GM19043 (cell line): ENCODE data around the gene GRIA1.

ENCODE experiments used
- ATAC-seq: cut with Tn5 transposase; IDR thresholded peaks from one replicate; pipeline ENCODE4 v1.9.1; 2021; ENCODE audit warnings: low read depth; ENCODE audit not compliant: unreplicated experiment

GRIA1 gene

GRCh38 chr5:153490118-153491037 lies at the start of gene GRIA1:
TSS of gene GRIA1 (plus strand) at chr5:153490670.
- ATAC-seq: no peak

GRCh38 chr5:153445875-153446579 lies 44.4 kb upstream of the GRIA1 start:
- ATAC-seq: no peak

- ATAC-seq: no peak
These were observed 42.9 kb upstream of the GRIA1 start for GRCh38 chr5:153447534-153447933.

GRCh38 chr5:153456354-153456753 lies 34.1 kb upstream of the GRIA1 start:
- no peak for ATAC-seq

- no peak for ATAC-seq
These were observed 33.5 kb upstream of the GRIA1 start for GRCh38 chr5:153456993-153457392.

GRCh38 chr5:153458268-153458667 lies 32.2 kb upstream of the GRIA1 start:
- no peak for ATAC-seq

- ATAC-seq: no peak
These were observed 31.3 kb upstream of the GRIA1 start for GRCh38 chr5:153459051-153459743.

GRCh38 chr5:153460421-153460820 lies 30.0 kb upstream of the GRIA1 start:
- no peak for ATAC-seq

- ATAC-seq: no peak
These were observed 29.1 kb upstream of the GRIA1 start for GRCh38 chr5:153461341-153461740.

GRCh38 chr5:153463806-153464205 lies 26.7 kb upstream of the GRIA1 start:
- no peak for ATAC-seq

GRCh38 chr5:153467546-153467945 lies 22.9 kb upstream of the GRIA1 start:
- ATAC-seq: no peak

- ATAC-seq: no peak
These were observed 21.0 kb upstream of the GRIA1 start for GRCh38 chr5:153469423-153469822.

- no peak for ATAC-seq
These were observed 19.7 kb upstream of the GRIA1 start for GRCh38 chr5:153470736-153471135.

- ATAC-seq: no peak
These were observed 13.7 kb upstream of the GRIA1 start for GRCh38 chr5:153476767-153477166.

GRCh38 chr5:153480401-153480800 lies 10.1 kb upstream of the GRIA1 start:
- peak; percentile 90 for ATAC-seq

GRCh38 chr5:153483482-153483881 lies 7.0 kb upstream of the GRIA1 start:
- ATAC-seq: no peak

GRCh38 chr5:153485641-153486040 lies 4.8 kb upstream of the GRIA1 start:
- no peak for ATAC-seq

GRCh38 chr5:153486771-153487170 lies 3.7 kb upstream of the GRIA1 start:
- no peak for ATAC-seq

GRCh38 chr5:153489611-153490010 lies 859 bp upstream of the GRIA1 start:
- no peak for ATAC-seq

- no peak for ATAC-seq
These were observed 721 bp downstream of the GRIA1 start for GRCh38 chr5:153491038-153491744.

- ATAC-seq: no peak
These were observed 1.4 kb downstream of the GRIA1 start for GRCh38 chr5:153491856-153492255.
